DMS79 (cell line): Measurements from ENCODE around the gene CPN2.

Experiments
- DNase-seq: peaks from one replicate; lab custom pipeline; 2025; lab: John Stamatoyannopoulos, UW

CPN2 gene

GRCh38 chr3:194294895-194295214 lies 56.3 kb downstream of the CPN2 start:
- no peak for DNase-seq

GRCh38 chr3:194294199-194294894 lies 56.8 kb downstream of the CPN2 start:
- DNase-seq = no peak

- no peak for DNase-seq
These were observed 57.5 kb downstream of the CPN2 start for GRCh38 chr3:194293546-194294198.

GRCh38 chr3:194292331-194292730 lies 58.8 kb downstream of the CPN2 start:
- DNase-seq = no peak
